Liver (tissue), 9 donors: Measurements from ENCODE around the gene ZDHHC18. TPM values are rescaled to one million over a fixed set of nuclear protein-coding genes. Genes with fewer than 3 reads are reported as not detected.

Source experiments
- DNase-seq: peaks from one replicate; pipeline ENCODE4 v3.0.0-alpha.2; 2017; ENCODE audit warnings: low spot score
- H3K27ac ChIP-seq, 2 donors: one replicate each; pipeline ENCODE4 v1.7.0; 2013; ENCODE audit warnings: inconsistent platforms in 2 of 2, low read length in 2 of 2, control low read depth in 1 of 2, low read depth in 1 of 2, mild to moderate bottlenecking in 1 of 2
- H3K27me3 ChIP-seq, 4 donors: one replicate each; pipeline versions ENCODE4 v1.6.1 to v1.7.0; 2013; ENCODE audit warnings: low read length in 3 of 4, inconsistent platforms in 1 of 4, mild to moderate bottlenecking in 1 of 4, moderate library complexity in 1 of 4; ENCODE audit not compliant: control insufficient read depth in 4 of 4, insufficient read depth in 4 of 4
- H3K36me3 ChIP-seq, 4 donors: one replicate each; pipeline versions ENCODE4 v1.6.1 to v1.7.0; 2013; ENCODE audit warnings: low read length in 3 of 4, mild to moderate bottlenecking in 3 of 4, low read depth in 1 of 4, moderate library complexity in 1 of 4; ENCODE audit not compliant: control insufficient read depth in 4 of 4, insufficient read depth in 3 of 4
- H3K4me1 ChIP-seq, 4 donors: one replicate each; pipeline versions ENCODE4 v1.6.1 to v1.7.0; 2013; ENCODE audit warnings: low read length in 3 of 4, mild to moderate bottlenecking in 3 of 4, moderate library complexity in 1 of 4; ENCODE audit not compliant: control insufficient read depth in 4 of 4, insufficient read depth in 4 of 4
- H3K4me3 ChIP-seq, 3 donors: one replicate each; pipeline versions ENCODE4 v1.6.1 to v1.7.0; 2013; ENCODE audit warnings: low read length in 3 of 3, control low read depth in 1 of 3, low read depth in 1 of 3, mild to moderate bottlenecking in 1 of 3
- H3K9ac ChIP-seq, 2 donors: one replicate each; pipeline ENCODE4 v1.7.0; 2013; ENCODE audit warnings: low read length in 2 of 2, mild to moderate bottlenecking in 2 of 2, moderate library complexity in 2 of 2, control low read depth in 1 of 2, low read depth in 1 of 2
- H3K9me3 ChIP-seq, 4 donors: one replicate each; pipeline versions ENCODE4 v1.6.1 to v1.7.0; 2013; ENCODE audit warnings: low read length in 3 of 4; ENCODE audit not compliant: control insufficient read depth in 4 of 4
- EGR1 ChIP-seq, 2 donors: IDR thresholded peaks; 2 replicates each; pipeline ENCODE4 v1.6.1; 2016 to 2018; ENCODE audit warnings: antibody characterized with exemption in 2 of 2, low read depth in 2 of 2
- FOXA1 ChIP-seq: IDR thresholded peaks from 2 replicates; pipeline ENCODE4 v1.6.1; 2016; ENCODE audit warnings: antibody characterized with exemption
- FOXA2 ChIP-seq: IDR thresholded peaks from 2 replicates; pipeline ENCODE4 v1.6.1; 2016; ENCODE audit warnings: antibody characterized with exemption
- GABPA ChIP-seq, 2 donors: IDR thresholded peaks in 1 of 2; conservative IDR thresholded peaks in 1 of 2; 2 replicates each; pipeline ENCODE4 v1.6.1; 2016; ENCODE audit warnings: antibody characterized with exemption in 2 of 2, mild to moderate bottlenecking in 1 of 2, moderate library complexity in 1 of 2
- HNF4A ChIP-seq, 2 donors: conservative IDR thresholded peaks; 2 replicates each; pipeline ENCODE4 v1.6.1; 2016; ENCODE audit warnings: antibody characterized with exemption in 2 of 2, mild to moderate bottlenecking in 2 of 2
- HNF4G ChIP-seq: IDR thresholded peaks from 2 replicates; pipeline ENCODE4 v1.6.1; 2016; ENCODE audit warnings: antibody characterized with exemption
- JUND ChIP-seq, 2 donors: IDR thresholded peaks; 2 replicates each; pipeline ENCODE4 v1.6.1; 2016; ENCODE audit warnings: antibody characterized with exemption in 2 of 2
- NR2F2 ChIP-seq: IDR thresholded peaks from 2 replicates; pipeline ENCODE4 v1.6.1; 2016; ENCODE audit warnings: antibody characterized with exemption
- RAD21 ChIP-seq, 2 donors: IDR thresholded peaks; 2 replicates each; pipeline ENCODE4 v1.6.1; 2016; ENCODE audit warnings: antibody characterized with exemption in 2 of 2, mild to moderate bottlenecking in 2 of 2
- RXRA ChIP-seq, 2 donors: IDR thresholded peaks; 2 replicates each; pipeline ENCODE4 v1.6.1; 2017 to 2018; ENCODE audit warnings: antibody characterized with exemption in 2 of 2, mild to moderate bottlenecking in 1 of 2
- SP1 ChIP-seq: IDR thresholded peaks from 2 replicates; pipeline ENCODE4 v1.6.1; 2018; ENCODE audit warnings: antibody characterized with exemption, mild to moderate bottlenecking
- TAF1 ChIP-seq: conservative IDR thresholded peaks from 2 replicates; pipeline ENCODE4 v1.6.1; 2016; ENCODE audit warnings: antibody characterized with exemption, mild to moderate bottlenecking
- YY1 ChIP-seq: IDR thresholded peaks from 2 replicates; pipeline ENCODE4 v1.6.1; 2016; ENCODE audit warnings: antibody characterized with exemption, mild to moderate bottlenecking
- WGBS: extraction: QIAGEN DNeasy Blood & Tissue Kit; methylation state at CpG from one replicate; pipeline ENCODE4 v1.1.7; 2013; 5-methylcytosine and 5-hydroxymethylcytosine counted together
- polyA plus RNA-seq, 2 donors: library from polyadenylated mRNA; stranded (reverse) in 1 of 2; unstranded in 1 of 2; fragments of 200-250 nt in 1 of 2; fragments of >200 nt in 1 of 2; fragmentation: Nextera tagmentation in 1 of 2; extraction: Ambion mirVana in 1 of 2; gene quantifications; one replicate each; pipeline versions ENCODE4 v1.2.1 to v1.2.3, GENCODE V29; 2013 to 2015
- total RNA-seq, 2 donors: library from RNA; depleted of rRNA; stranded (reverse); fragments of >200 nt; gene quantifications; one replicate each; pipeline ENCODE4 v1.2.3, GENCODE V29; 2014
- TF ChIP-seq, protein P1 (sequence below): IDR thresholded peaks from 2 replicates; pipeline ENCODE4 v1.6.1; 2016; ENCODE audit warnings: antibody characterized with exemption
- TF ChIP-seq, protein P2 (sequence below): IDR thresholded peaks from 2 replicates; pipeline ENCODE4 v1.6.1; 2016; ENCODE audit warnings: antibody characterized with exemption, mild to moderate bottlenecking
- TF ChIP-seq, protein P3 (sequence below): IDR thresholded peaks from 2 replicates; pipeline ENCODE4 v1.6.1; 2016; ENCODE audit warnings: antibody characterized with exemption
- TF ChIP-seq, protein P4 (sequence below): IDR thresholded peaks from 2 replicates; pipeline ENCODE4 v1.6.1; 2016; ENCODE audit warnings: antibody characterized with exemption
- TF ChIP-seq, protein P5 (sequence below): fragments of 150-350 bp; IDR thresholded peaks from 2 replicates; pipeline ENCODE4 v1.5.1; 2017; ENCODE audit warnings: improper control_type of control experiment, low read depth, low read length; ENCODE audit not compliant: missing input control
- donor health status: healthy.
- donor health status: healthy.
- donor health status: healthy.
- donor health status: healthy.
- donor health status: healthy.

The ZDHHC18 gene
- total and polyA plus RNA-seq, 4 donors, result 2.6 to 9.2 (median 7.9) TPM

DNA sequence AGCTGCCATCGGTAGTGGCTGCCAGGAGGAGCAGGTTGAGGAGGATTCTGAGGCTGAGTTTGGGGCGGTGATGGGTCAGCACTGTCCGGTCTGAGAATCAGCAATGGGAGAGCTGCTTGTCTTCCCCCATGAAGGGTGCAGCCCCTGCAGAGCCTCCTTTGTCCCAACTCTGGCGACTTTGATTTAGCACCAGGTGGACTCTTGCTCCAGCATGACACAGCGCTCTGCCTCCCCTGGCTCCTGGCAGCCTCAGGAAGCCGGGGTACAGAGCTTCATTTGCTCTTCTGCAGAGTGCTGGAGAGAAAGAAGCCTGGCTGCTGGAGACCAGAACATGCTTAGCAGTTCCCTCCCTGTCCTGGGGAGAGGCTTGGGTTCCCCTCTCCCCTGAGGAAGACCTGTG is 13.3 kb downstream of the ZDHHC18 start:
- H3K27me3 ChIP-seq, result no peaks in the 10 kb centered on the region
- no peak for TF ChIP-seq RAD21 (IDR thresholded peaks at IDR 0.05)
- TF ChIP-seq FOXA2, result no peak
- no peak for TF ChIP-seq HNF4G
- no peak for TF ChIP-seq RXRA (IDR thresholded peaks at IDR 0.05)
- no peak for TF ChIP-seq HNF4A (conservative IDR thresholded peaks at IDR 0.05)
- TF ChIP-seq, protein P1, sequence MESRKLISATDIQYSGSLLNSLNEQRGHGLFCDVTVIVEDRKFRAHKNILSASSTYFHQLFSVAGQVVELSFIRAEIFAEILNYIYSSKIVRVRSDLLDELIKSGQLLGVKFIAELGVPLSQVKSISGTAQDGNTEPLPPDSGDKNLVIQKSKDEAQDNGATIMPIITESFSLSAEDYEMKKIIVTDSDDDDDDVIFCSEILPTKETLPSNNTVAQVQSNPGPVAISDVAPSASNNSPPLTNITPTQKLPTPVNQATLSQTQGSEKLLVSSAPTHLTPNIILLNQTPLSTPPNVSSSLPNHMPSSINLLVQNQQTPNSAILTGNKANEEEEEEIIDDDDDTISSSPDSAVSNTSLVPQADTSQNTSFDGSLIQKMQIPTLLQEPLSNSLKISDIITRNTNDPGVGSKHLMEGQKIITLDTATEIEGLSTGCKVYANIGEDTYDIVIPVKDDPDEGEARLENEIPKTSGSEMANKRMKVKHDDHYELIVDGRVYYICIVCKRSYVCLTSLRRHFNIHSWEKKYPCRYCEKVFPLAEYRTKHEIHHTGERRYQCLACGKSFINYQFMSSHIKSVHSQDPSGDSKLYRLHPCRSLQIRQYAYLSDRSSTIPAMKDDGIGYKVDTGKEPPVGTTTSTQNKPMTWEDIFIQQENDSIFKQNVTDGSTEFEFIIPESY, result no peak
- TF ChIP-seq SP1, result no peak
- TF ChIP-seq, protein P2, sequence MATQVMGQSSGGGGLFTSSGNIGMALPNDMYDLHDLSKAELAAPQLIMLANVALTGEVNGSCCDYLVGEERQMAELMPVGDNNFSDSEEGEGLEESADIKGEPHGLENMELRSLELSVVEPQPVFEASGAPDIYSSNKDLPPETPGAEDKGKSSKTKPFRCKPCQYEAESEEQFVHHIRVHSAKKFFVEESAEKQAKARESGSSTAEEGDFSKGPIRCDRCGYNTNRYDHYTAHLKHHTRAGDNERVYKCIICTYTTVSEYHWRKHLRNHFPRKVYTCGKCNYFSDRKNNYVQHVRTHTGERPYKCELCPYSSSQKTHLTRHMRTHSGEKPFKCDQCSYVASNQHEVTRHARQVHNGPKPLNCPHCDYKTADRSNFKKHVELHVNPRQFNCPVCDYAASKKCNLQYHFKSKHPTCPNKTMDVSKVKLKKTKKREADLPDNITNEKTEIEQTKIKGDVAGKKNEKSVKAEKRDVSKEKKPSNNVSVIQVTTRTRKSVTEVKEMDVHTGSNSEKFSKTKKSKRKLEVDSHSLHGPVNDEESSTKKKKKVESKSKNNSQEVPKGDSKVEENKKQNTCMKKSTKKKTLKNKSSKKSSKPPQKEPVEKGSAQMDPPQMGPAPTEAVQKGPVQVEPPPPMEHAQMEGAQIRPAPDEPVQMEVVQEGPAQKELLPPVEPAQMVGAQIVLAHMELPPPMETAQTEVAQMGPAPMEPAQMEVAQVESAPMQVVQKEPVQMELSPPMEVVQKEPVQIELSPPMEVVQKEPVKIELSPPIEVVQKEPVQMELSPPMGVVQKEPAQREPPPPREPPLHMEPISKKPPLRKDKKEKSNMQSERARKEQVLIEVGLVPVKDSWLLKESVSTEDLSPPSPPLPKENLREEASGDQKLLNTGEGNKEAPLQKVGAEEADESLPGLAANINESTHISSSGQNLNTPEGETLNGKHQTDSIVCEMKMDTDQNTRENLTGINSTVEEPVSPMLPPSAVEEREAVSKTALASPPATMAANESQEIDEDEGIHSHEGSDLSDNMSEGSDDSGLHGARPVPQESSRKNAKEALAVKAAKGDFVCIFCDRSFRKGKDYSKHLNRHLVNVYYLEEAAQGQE, result no peak
- no peak for TF ChIP-seq TAF1
- TF ChIP-seq, protein P3, sequence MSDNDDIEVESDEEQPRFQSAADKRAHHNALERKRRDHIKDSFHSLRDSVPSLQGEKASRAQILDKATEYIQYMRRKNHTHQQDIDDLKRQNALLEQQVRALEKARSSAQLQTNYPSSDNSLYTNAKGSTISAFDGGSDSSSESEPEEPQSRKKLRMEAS, result no peak
- TF ChIP-seq GABPA (IDR thresholded peaks at IDR 0.05 in 1 of 2, conservative IDR thresholded peaks at IDR 0.05 in 1 of 2), result no peak
- TF ChIP-seq, protein P4, sequence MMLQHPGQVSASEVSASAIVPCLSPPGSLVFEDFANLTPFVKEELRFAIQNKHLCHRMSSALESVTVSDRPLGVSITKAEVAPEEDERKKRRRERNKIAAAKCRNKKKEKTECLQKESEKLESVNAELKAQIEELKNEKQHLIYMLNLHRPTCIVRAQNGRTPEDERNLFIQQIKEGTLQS, result no peak
- no peak for TF ChIP-seq FOXA1
- no peak for TF ChIP-seq NR2F2
- TF ChIP-seq EGR1 (IDR thresholded peaks at IDR 0.05; ENCODE audit: low read depth in 2 of 2), result no peak
- no peak for TF ChIP-seq YY1
- TF ChIP-seq JUND (IDR thresholded peaks at IDR 0.05), result no peak
- TF ChIP-seq, protein P5, sequence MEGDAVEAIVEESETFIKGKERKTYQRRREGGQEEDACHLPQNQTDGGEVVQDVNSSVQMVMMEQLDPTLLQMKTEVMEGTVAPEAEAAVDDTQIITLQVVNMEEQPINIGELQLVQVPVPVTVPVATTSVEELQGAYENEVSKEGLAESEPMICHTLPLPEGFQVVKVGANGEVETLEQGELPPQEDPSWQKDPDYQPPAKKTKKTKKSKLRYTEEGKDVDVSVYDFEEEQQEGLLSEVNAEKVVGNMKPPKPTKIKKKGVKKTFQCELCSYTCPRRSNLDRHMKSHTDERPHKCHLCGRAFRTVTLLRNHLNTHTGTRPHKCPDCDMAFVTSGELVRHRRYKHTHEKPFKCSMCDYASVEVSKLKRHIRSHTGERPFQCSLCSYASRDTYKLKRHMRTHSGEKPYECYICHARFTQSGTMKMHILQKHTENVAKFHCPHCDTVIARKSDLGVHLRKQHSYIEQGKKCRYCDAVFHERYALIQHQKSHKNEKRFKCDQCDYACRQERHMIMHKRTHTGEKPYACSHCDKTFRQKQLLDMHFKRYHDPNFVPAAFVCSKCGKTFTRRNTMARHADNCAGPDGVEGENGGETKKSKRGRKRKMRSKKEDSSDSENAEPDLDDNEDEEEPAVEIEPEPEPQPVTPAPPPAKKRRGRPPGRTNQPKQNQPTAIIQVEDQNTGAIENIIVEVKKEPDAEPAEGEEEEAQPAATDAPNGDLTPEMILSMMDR, result no peak
- no peaks in the 10 kb centered on the region for H3K4me1 ChIP-seq
- WGBS, result 84% methylated on average over 6 of the region's 6 CpGs
- H3K27ac ChIP-seq, result no peak overlapping the region
- H3K36me3 ChIP-seq, result peaks cover 5 to 49% (median 24%) of the 10 kb centered on the region in 4 donors
- no peaks in the 10 kb centered on the region for H3K9me3 ChIP-seq
- DNase-seq, result no peak
- no peak overlapping the region for H3K4me3 ChIP-seq
- no peak overlapping the region for H3K9ac ChIP-seq
